ENCODE measurements around the gene SLC2A4RG.

GRCh38 chr20:63718996-63719395 lies 20.6 kb upstream of the SLC2A4RG start:
- TF ChIP-seq CTCF (IDR thresholded peaks at IDR 0.05), result no peak
- no peak for TF ChIP-seq EP300 (IDR thresholded peaks at IDR 0.05)
